Activated naive CD8-positive, alpha-beta T cell treated with anti-CD3 and anti-CD28 coated beads, Interleukin-2, amount 50 U/mL, for 24 hours (primary cell): ENCODE data around the gene CACNA1A.
A peak's percentile ranks its signal among the peaks of the same experiment; 100 is the strongest.
"Not testable (repeated sequence)": the region's sequence is repeated elsewhere in the genome, so short reads cannot be mapped to it uniquely, and the experiment has no call there.

Experiments used
- ATAC-seq: fragments of 150-1000 bp; cut with Tn5 transposase; one replicate; pipeline ENCODE4 v1.10.0; 2021
- DNase-seq: peaks from one replicate; pipeline ENCODE4 v3.0.0; 2021
- H3K27ac Mint-ChIP-seq: one replicate; pipeline ENCODE4 v1.8.0; 2021; ENCODE audit warnings: mild to moderate bottlenecking, mixed read lengths
- H3K27me3 Mint-ChIP-seq: one replicate; pipeline ENCODE4 v1.8.0; 2021; ENCODE audit warnings: mixed read lengths
- H3K36me3 Mint-ChIP-seq: one replicate; pipeline ENCODE4 v1.8.0; 2021; ENCODE audit warnings: low read depth, mixed read lengths
- H3K4me1 Mint-ChIP-seq: one replicate; pipeline ENCODE4 v1.8.0; 2021; ENCODE audit warnings: mixed read lengths
- H3K4me3 Mint-ChIP-seq: one replicate; pipeline ENCODE4 v1.8.0; 2021; ENCODE audit warnings: mild to moderate bottlenecking, moderate library complexity, mixed read lengths
- H3K9me3 Mint-ChIP-seq: one replicate; pipeline ENCODE4 v1.8.0; 2021; ENCODE audit warnings: mixed read lengths

CACNA1A gene

DNA sequence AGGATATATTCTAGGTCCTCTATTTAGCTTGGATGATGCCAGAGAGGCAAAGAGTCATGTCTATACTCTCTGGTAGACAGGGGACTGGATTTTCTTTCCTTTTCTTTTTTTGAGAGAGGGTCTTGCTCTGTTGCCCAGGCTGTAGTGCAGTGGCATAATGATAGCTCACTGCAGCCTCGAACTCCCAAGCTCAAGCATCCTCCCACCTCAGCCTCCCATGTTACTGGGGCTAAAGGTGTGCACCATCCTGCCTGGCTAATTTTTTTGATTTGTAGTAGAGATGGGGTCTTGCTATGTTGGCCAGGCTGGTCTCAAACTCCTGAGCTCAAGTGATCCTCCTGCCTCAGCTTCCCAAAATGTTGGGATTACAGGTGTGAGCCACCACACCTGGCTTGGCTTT, 249.9 kb downstream of the CACNA1A start:
- peaks cover 27% of the 10 kb centered on the region for H3K27me3 Mint-ChIP-seq
- not testable (repeated sequence) for H3K36me3 Mint-ChIP-seq, H3K4me1 Mint-ChIP-seq, H3K9me3 Mint-ChIP-seq, H3K4me3 Mint-ChIP-seq, H3K27ac Mint-ChIP-seq, ATAC-seq, DNase-seq

DNA sequence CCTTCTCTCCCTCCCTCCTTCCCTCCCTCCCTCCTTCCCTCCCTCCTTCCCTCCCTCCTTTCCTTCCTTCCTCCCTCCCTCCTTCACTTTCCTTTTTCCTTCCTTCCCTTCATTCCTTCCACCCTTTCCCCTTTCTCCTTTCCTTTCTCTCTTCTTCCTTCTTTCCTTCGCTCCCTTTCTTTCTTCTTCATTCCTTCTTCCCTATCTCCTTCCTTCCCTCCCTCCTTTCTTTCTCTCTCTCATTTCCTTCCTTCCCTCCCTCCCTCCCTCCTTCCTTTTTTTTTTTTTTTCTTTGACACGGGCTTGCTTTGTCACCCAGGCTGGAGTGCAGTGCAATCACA, 250.6 kb downstream of the CACNA1A start:
- Mint-ChIP-seq H3K9me3 (peaks cover 5% of the 10 kb centered on the region), H3K27ac (no peak overlapping the region), H3K4me3 (no peak overlapping the region), H3K36me3 (no peaks in the 10 kb centered on the region), H3K27me3 (peaks cover 27% of the 10 kb centered on the region), H3K4me1 (peaks cover 2% of the 10 kb centered on the region)
- ATAC-seq (no peak), DNase-seq (no peak)

DNA sequence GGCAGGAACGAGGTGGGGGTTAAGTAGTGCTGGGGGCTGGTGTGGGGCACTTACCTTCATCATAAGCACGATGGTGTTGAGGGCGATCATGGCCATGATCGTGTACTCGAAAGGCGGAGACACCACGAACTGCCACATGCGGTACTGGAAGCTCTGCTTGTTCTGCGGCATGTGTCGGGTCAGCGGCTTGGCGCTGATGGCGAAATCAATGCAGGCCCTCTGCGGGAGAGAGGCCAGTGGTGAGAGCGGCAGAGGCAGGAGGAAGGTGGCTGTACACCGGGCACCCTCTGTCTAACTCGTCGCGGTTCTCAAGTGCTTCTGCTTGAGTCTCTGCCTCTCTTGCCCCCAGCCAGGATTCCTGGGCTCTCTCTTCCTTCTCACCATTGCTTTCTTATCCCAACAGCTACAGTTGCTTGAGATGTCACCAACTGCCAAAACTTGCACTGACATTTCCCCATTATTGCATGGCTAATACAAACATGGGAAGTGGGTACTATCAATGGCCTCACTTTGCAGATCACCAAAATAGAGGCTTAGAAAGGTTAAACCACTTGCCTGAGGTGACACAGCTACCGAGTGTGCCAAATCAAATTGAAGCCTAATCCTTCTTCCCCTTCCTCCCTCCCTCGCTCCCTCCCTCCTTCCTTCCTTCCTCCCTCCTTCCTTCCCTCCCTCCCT, 251.1 kb downstream of the CACNA1A start:
- H3K27ac Mint-ChIP-seq: no peak overlapping the region
- ATAC-seq: no peak

DNA sequence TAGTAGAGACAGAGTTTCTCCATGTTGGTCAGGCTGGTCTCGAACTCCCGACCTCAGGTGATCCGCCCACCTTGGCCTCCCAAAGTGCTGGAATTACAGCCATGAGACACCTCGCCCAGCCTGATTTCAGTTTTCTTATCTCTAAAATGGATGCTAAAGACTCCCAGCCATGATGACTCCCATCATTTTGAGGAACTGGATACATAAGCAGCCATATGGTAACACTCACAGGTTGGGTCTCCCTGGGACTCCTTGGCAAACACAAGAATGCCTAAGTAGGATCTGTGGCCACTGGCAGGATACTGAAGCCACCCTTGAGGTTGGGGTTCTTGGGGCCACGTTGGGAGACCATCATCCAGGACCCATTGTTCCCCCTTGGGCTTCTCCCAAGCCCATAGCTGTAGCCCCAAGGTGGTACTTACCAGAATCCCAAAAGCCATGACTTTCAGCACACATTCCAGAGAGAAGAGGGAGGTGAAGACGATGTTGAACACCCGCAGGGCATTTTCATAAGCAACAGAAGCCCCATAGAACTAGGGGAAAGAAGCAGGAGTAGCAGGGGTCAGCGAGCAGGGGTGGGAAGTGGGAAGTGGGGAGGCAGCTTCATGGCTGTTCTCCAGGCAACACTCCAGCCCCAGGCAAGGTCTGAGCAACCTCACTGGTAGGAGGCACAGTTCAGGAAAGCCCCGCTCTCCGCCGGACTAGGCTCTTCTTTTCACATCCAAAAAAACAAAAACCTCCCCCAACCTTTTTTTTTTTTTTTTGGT, 253.5 kb downstream of the CACNA1A start:
- Mint-ChIP-seq H3K4me1 (no peaks in the 10 kb centered on the region), H3K4me3 (no peak overlapping the region), H3K9me3 (peaks cover 5% of the 10 kb centered on the region), H3K36me3 (no peaks in the 10 kb centered on the region), H3K27ac (no peak overlapping the region), H3K27me3 (peaks cover 23% of the 10 kb centered on the region)
- DNase-seq (no peak), ATAC-seq (no peak)

More for the DNA sequence above, 251.1 kb downstream of the CACNA1A start:
- no peak for DNase-seq
- H3K4me3 Mint-ChIP-seq: no peak overlapping the region
- H3K36me3 Mint-ChIP-seq: no peaks in the 10 kb centered on the region
- H3K27me3 Mint-ChIP-seq: peaks cover 27% of the 10 kb centered on the region
- H3K4me1 Mint-ChIP-seq: no peaks in the 10 kb centered on the region
- peaks cover 5% of the 10 kb centered on the region for H3K9me3 Mint-ChIP-seq

DNA sequence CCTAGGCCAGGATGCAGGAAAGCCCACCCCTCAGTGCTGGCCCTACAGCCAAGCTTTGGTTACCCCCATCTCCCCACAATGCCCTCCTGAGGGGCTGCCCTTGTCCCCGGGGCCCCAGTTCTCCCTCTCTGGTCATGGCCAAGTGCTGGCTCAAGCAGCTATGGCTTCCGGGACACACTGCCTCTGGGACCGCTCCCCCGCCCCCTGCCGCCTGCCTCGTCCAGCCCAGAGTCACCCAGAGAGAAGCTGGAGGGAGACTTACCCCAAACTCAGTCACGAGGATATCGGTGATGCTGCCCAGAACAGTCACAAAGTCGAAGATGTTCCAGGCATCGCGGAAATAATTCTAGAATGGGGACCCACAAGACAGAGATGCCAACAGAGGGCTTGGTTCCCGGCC, 261.4 kb downstream of the CACNA1A start:
- H3K9me3 Mint-ChIP-seq: no peaks in the 10 kb centered on the region
- H3K4me3 Mint-ChIP-seq: no peak overlapping the region
- no peak for DNase-seq
- ATAC-seq: no peak
- H3K27ac Mint-ChIP-seq: no peak overlapping the region
- H3K27me3 Mint-ChIP-seq: no peaks in the 10 kb centered on the region
- H3K4me1 Mint-ChIP-seq: peaks cover 22% of the 10 kb centered on the region
- no peaks in the 10 kb centered on the region for H3K36me3 Mint-ChIP-seq

DNA sequence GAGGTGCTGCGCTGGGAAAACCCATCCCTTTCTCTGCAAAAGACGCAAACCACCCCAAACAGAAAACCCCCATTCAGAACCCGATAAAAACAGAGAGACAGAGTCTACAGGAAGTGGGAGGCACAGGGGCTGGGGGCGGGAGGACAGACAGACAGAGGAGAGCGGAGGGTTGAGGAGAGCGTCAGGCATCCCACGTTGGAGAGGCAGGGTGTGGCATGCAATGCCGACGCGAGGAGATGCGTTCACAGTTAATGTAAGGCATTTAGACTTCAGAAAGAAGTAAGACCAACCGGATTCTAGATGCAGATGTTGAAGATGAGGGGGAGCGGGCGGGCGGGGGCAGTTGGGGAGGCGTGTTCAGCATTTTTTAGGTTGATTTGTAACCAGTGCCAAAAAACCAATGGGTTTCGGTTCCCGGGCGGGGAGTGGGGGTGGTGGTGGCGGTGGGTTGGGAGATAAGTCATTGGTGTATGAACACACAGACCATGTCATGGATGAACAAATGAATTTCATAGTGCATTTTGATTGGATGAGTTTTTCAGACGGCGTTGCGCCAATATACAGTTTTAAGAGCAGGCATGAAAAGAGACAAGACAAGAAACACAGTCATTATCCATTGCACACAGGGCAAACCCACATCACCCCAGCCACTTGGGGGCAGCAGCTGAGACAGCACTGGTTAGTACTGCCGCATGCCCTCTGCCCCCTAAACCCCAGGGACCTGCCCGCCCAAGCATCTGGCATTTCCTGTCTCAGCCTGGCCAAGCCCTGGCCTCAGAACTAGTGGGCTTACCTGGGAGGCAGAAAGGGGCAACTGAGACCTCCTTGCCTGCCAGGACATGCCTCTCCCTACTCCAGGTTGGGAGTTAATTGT, 264.8 kb downstream of the CACNA1A start:
- no peaks in the 10 kb centered on the region for H3K9me3 Mint-ChIP-seq
- no peaks in the 10 kb centered on the region for H3K27me3 Mint-ChIP-seq
- no peaks in the 10 kb centered on the region for H3K36me3 Mint-ChIP-seq
- H3K4me1 Mint-ChIP-seq: peaks cover 22% of the 10 kb centered on the region
- H3K27ac Mint-ChIP-seq: peak overlapping the region; percentile 56
- DNase-seq (peak; percentile 44), ATAC-seq (peak; percentile 74)
- H3K4me3 Mint-ChIP-seq: peak overlapping the region; percentile 61

DNA sequence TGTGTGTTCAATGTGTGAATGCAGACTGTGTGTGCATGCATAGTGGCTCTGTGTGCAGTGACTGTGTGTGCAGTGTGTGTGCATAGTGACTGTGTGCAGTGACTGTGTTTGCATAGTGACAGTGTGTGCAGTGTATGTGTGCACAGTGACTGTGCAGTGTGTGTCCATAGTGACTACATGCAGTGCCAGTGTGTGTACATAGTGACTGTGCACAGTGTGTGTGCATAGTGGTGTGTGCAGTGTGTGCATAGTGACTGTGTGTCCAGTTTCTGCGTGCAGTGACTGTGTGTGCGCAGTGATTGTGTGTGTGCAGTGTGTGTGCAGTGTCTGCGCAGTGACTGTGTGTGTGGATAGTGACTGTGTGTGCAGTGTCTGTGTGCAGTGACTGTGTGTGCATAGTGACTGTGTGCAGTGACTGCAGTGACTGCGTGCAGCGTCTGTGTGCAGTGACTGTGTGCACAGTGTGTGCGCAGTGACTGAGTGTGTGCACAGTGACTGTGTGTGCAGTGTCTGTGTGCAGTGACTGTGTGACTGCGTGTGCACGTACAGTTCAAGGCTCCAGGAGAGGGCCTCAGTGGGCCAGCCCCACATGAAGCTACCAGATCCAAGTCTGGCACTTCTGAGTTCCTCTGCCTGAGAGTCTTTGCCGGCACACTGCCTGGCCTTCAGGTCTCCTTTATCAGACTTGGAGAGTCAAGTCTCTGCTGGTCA, 265.8 kb downstream of the CACNA1A start:
- Mint-ChIP-seq H3K27me3 (no peaks in the 10 kb centered on the region), H3K36me3 (no peaks in the 10 kb centered on the region), H3K27ac (peak overlapping the region; percentile 56), H3K4me1 (peaks cover 22% of the 10 kb centered on the region), H3K4me3 (peak overlapping the region; percentile 61), H3K9me3 (peaks cover 5% of the 10 kb centered on the region)
- ATAC-seq (no peak), DNase-seq (no peak)

DNA sequence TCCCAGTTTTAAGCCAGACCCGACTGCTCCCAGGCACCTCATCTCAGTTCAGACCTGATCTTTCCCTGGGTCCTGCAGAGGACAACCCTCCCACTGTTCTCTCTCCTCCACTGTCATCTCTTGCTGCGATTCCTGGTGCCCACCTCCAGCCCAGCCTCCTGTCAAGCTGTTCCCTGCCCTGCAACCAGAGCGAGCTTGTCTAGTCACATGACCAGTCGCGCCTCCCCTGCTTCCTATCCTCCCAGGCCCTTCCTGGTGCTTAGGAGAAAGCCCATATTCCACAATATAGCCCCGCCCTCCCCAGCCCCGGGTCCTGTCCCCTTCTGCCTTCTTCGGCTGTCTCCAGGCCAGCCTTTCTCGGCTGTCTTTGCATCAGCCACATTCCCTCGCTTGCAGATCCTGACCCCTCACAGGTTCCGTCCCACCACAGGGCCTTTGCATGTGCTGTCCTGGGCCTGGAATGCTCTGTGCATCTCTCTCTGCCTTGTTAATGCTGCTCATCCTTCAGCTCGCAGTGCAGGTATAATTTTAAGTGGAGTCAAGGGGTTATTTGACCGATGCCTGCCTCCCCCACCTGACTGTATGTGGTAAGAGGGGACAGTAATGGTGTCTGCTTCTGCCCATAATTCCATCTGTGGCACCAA, 267.3 kb downstream of the CACNA1A start:
- ATAC-seq: no peak
- peaks cover 2% of the 10 kb centered on the region for H3K36me3 Mint-ChIP-seq
- H3K27ac Mint-ChIP-seq: no peak overlapping the region
- H3K4me1 Mint-ChIP-seq: peaks cover 35% of the 10 kb centered on the region
- no peaks in the 10 kb centered on the region for H3K27me3 Mint-ChIP-seq
- peaks cover 7% of the 10 kb centered on the region for H3K9me3 Mint-ChIP-seq
- H3K4me3 Mint-ChIP-seq: no peak overlapping the region
- no peak for DNase-seq

DNA sequence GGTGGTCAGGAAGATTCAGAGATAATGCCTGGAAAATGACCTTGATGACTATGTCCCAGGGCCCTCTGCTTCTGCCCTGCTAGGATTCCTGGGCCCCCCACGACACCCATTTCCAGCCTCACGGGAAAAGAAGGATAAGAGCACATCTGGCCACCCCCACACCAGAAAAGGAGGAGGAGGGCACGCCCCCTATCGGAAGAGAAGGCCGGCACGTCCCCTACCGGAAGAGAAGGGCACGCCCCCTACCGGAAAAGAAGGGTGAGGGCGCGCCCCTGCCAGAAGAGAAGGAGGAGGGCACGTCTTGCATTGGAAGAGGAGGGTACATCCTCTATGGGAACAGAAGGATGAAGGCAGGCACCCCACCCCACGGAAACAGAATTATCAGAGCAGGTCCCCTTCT, 271.8 kb downstream of the CACNA1A start:
- peak; percentile 73 for DNase-seq
- peak; percentile 73 for ATAC-seq
- Mint-ChIP-seq H3K4me1 (peaks cover 14% of the 10 kb centered on the region), H3K4me3 (peak overlapping the region; percentile 45), H3K36me3 (peaks cover 2% of the 10 kb centered on the region), H3K27ac (peak overlapping the region; percentile 67), H3K9me3 (peaks cover 7% of the 10 kb centered on the region), H3K27me3 (peaks cover 7% of the 10 kb centered on the region)

DNA sequence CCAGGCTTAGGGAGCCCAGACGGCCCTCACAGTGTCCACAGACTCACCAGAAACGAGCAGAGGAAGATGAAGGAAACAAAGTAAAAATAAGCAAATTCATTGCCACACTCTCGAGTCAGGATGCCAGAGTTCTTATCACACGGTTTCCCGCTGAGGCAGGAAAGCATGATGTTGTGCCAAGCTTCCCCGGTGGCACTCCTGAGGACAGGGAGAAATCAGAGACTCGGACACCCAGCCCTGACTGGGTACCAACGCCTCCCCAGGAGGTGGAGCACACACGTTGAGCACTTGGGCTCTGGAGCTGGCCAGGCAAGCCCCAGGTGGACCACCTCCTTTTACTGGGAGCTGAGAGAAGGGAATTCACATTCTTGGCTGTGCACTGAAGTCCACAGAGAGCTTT, 274.6 kb downstream of the CACNA1A start:
- Mint-ChIP-seq H3K4me1 (peaks cover 14% of the 10 kb centered on the region), H3K4me3 (no peak overlapping the region), H3K27ac (no peak overlapping the region), H3K27me3 (peaks cover 7% of the 10 kb centered on the region), H3K9me3 (peaks cover 7% of the 10 kb centered on the region), H3K36me3 (peaks cover 2% of the 10 kb centered on the region)
- ATAC-seq: no peak
- DNase-seq: no peak

DNA sequence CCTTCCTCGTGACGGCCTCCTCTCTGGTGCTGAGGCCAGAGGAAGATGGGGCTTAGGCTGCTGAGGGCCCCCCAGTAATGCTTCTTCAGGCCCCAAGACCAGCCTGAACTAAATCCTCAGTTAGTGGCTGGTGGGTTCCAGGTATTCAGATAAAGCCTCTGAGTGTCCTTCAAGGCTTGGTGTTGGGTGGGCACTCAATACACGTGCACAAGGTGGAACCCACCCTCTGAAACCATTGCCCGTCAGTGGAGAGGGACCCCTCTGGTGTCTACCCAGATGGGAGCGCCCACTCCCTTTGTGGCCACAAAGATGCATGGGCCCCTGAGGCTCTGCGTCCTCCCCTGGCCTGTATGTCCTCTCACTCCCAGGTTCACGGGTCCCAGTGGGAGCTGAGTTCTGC, 277.0 kb downstream of the CACNA1A start:
- no peaks in the 10 kb centered on the region for H3K9me3 Mint-ChIP-seq
- H3K27me3 Mint-ChIP-seq: peaks cover 7% of the 10 kb centered on the region
- H3K4me3 Mint-ChIP-seq: no peak overlapping the region
- DNase-seq (no peak), ATAC-seq (no peak)
- H3K4me1 Mint-ChIP-seq: peaks cover 2% of the 10 kb centered on the region
- no peak overlapping the region for H3K27ac Mint-ChIP-seq
- no peaks in the 10 kb centered on the region for H3K36me3 Mint-ChIP-seq

DNA sequence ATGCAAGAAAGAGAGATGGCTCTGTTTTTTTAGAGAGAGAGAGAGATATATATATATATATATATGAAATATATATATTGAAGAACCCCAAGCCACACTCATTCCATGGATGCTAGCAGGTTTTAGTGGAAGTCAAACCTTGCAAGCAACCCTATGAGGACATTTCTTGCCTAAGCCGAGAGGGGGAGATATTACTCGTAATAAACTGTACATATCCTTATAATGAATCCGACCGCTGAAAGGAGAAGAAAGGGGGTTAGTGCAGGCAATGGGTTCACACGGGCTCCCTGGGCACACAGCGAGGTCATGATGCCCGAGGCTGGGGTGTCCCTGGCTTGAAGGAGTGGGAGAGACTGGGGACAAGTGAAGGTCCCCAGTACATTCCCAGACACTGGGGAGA, 277.7 kb downstream of the CACNA1A start:
- Mint-ChIP-seq H3K27ac (no peak overlapping the region), H3K4me3 (no peak overlapping the region), H3K9me3 (no peaks in the 10 kb centered on the region), H3K4me1 (peaks cover 2% of the 10 kb centered on the region), H3K27me3 (peaks cover 7% of the 10 kb centered on the region), H3K36me3 (no peaks in the 10 kb centered on the region)
- ATAC-seq: no peak
- DNase-seq: no peak

DNA sequence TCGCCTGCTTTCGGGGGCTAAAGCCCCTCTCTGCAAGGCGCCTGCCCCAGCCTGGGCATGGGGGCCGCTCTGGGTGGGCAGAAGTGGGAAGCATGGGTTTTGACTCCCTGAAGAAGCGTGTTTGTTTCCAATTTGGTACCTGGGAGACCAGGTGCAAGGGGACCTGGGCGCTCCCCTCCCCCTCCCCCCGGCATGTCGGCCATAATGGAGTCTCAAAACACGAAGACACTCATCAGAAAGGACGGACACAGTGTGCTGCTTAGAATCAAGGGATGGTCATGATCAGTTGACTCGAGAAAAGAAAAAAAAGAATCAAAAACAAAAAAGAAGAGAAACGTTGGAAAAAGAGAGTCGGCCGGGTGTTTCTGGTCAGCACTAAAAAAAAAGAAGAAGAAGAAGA, 279.3 kb downstream of the CACNA1A start:
- no peak for ATAC-seq
- Mint-ChIP-seq H3K4me1 (no peaks in the 10 kb centered on the region), H3K4me3 (no peak overlapping the region), H3K27ac (no peak overlapping the region), H3K27me3 (peaks cover 7% of the 10 kb centered on the region), H3K36me3 (no peaks in the 10 kb centered on the region), H3K9me3 (no peaks in the 10 kb centered on the region)
- DNase-seq: no peak
